H1 (cell line): ENCODE data around the gene CAST. TPM values are rescaled to one million over a fixed set of nuclear protein-coding genes. Genes with fewer than 3 reads are reported as not detected.
A peak's percentile ranks its signal among the peaks of the same experiment; 100 is the strongest.

Experiments
- CTCF ChIA-PET: fragments of 300-600 bp; sonication (Branson Sonifier 250); formaldehyde crosslinking; loops from one replicate; lab custom pipeline; 2021; ENCODE audit not compliant: partially characterized antibody; lab: Charles Lee
- POLR2A ChIA-PET: fragments of 300-600 bp; sonication (Branson Sonifier 250); formaldehyde crosslinking; loops from one replicate; lab custom pipeline; 2021; ENCODE audit warnings: inconsistent platforms; ENCODE audit not compliant: partially characterized antibody; lab: Charles Lee
- DNase-seq, 2 experiments: peaks; one replicate each; pipeline versions ENCODE4 v3.0.0 to v3.0.0-alpha.2; 2010 to 2022; ENCODE audit warnings: low spot score in 2 of 2, low read depth in 1 of 2, mixed read lengths in 1 of 2
- FAIRE-seq: peaks from 2 replicates; lab custom pipeline; 2011; peaks lifted over from hg19 to GRCh38; lab: Jason Lieb, UNC
- H2AFZ ChIP-seq: 2 replicates; pipeline ENCODE4 v1.8.1; 2012; ENCODE audit warnings: low read length, inconsistent platforms
- H2AK5ac ChIP-seq: 2 replicates; pipeline ENCODE4 v1.6.1; 2013; ENCODE audit warnings: low read depth, low read length
- H2BK120ac ChIP-seq: replicated peaks from 2 replicates; pipeline ENCODE3; 2013; ENCODE audit warnings: low read depth, low read length, inconsistent platforms
- H2BK12ac ChIP-seq: 2 replicates; pipeline ENCODE4 v1.6.1; 2013; ENCODE audit warnings: low read depth, low read length
- H2BK15ac ChIP-seq: 2 replicates; pipeline ENCODE4 v1.6.1; 2013; ENCODE audit warnings: low read length
- H2BK20ac ChIP-seq: 2 replicates; pipeline ENCODE4 v1.6.1; 2013; ENCODE audit warnings: low read length
- H2BK5ac ChIP-seq: 2 replicates; pipeline ENCODE4 v1.6.1; 2013; ENCODE audit warnings: low read depth, low read length
- H3K14ac ChIP-seq: 2 replicates; pipeline ENCODE4 v1.6.1; 2013; ENCODE audit warnings: inconsistent platforms; ENCODE audit not compliant: insufficient read length
- H3K18ac ChIP-seq: 2 replicates; pipeline ENCODE4 v1.6.1; 2013; ENCODE audit warnings: low read length; ENCODE audit errors: extremely low read depth
- H3K23ac ChIP-seq: 2 replicates; pipeline ENCODE4 v1.6.1; 2013; ENCODE audit warnings: inconsistent platforms; ENCODE audit not compliant: insufficient read length
- H3K23me2 ChIP-seq: 2 replicates; pipeline ENCODE4 v1.6.1; 2013; ENCODE audit warnings: low read depth, low read length
- H3K27ac ChIP-seq: 2 replicates; pipeline ENCODE4 v1.6.1; 2011; ENCODE audit warnings: low read depth, low read length, inconsistent platforms
- H3K27me3 ChIP-seq, 4 experiments: replicated peaks in 1 of 4; 1 replicate in 1 of 4; 2 replicates in 3 of 4; pipeline versions ENCODE4 v1.6.1 to v1.8.1; 2011 to 2013; ENCODE audit warnings: low read length in 3 of 4, mild to moderate bottlenecking in 3 of 4, inconsistent platforms in 2 of 4, mixed read lengths in 2 of 4, moderate library complexity in 1 of 4; ENCODE audit not compliant: control insufficient read depth in 3 of 4, insufficient read depth in 3 of 4; ENCODE audit errors: extremely low read depth in 1 of 4
- H3K36me3 ChIP-seq, 4 experiments: 2 replicates each; pipeline versions ENCODE4 v1.6.1 to v1.8.1; 2011 to 2013; ENCODE audit warnings: mild to moderate bottlenecking in 4 of 4, low read length in 3 of 4, moderate library complexity in 2 of 4, control low read depth in 1 of 4, inconsistent platforms in 1 of 4; ENCODE audit not compliant: insufficient read depth in 4 of 4, control insufficient read depth in 2 of 4
- H3K4ac ChIP-seq: replicated peaks from 2 replicates; pipeline ENCODE3; 2013; ENCODE audit warnings: low read length, low read depth, mixed read lengths, inconsistent platforms; ENCODE audit not compliant: insufficient read length
- H3K4me1 ChIP-seq, 4 experiments: replicated peaks in 1 of 4; 1 replicate in 1 of 4; 2 replicates in 3 of 4; pipeline versions ENCODE4 v1.6.1 to v1.8.1; 2011 to 2013; ENCODE audit warnings: low read length in 3 of 4, inconsistent platforms in 2 of 4, mixed read lengths in 1 of 4; ENCODE audit not compliant: insufficient read depth in 4 of 4, control insufficient read depth in 3 of 4
- H3K4me2 ChIP-seq, 2 experiments: 2 replicates each; pipeline versions ENCODE4 v1.6.1 to v1.8.1; 2011 to 2013; ENCODE audit warnings: low read depth in 2 of 2, low read length in 2 of 2, control low read depth in 1 of 2, inconsistent platforms in 1 of 2, mild to moderate bottlenecking in 1 of 2; ENCODE audit not compliant: insufficient read depth in 1 of 2
- H3K4me3 ChIP-seq, 4 experiments: fragments of 200-600, 300-600 bp in 1 of 4; sonication (generic), shearing (Covaris generic), sonication (Bioruptor Twin) in 1 of 4; 2 replicates each; pipeline versions ENCODE4 v1.5.1 to v1.8.1; 2011 to 2016; ENCODE audit warnings: low read length in 4 of 4, low read depth in 3 of 4, control low read depth in 2 of 4, inconsistent platforms in 2 of 4, mild to moderate bottlenecking in 2 of 4, mixed read lengths in 1 of 4, moderate library complexity in 1 of 4; ENCODE audit not compliant: insufficient read depth in 2 of 4; ENCODE audit errors: extremely low read depth in 1 of 4
- H3K56ac ChIP-seq: replicated peaks from 2 replicates; pipeline ENCODE3; 2013; ENCODE audit warnings: low read depth, mild to moderate bottlenecking, mixed read lengths, low read length, inconsistent platforms; ENCODE audit not compliant: insufficient read length
- H3K79me1 ChIP-seq: 2 replicates; pipeline ENCODE4 v1.6.1; 2013; ENCODE audit warnings: low read depth, low read length, control low read depth
- H3K79me2 ChIP-seq, 2 experiments: 2 replicates each; pipeline versions ENCODE4 v1.6.1 to v1.8.1; 2012 to 2013; ENCODE audit warnings: low read length in 2 of 2, mild to moderate bottlenecking in 2 of 2, inconsistent platforms in 1 of 2; ENCODE audit not compliant: insufficient read depth in 2 of 2, control insufficient read depth in 1 of 2
- H3K9ac ChIP-seq, 4 experiments: replicated peaks in 1 of 4; 1 replicate in 1 of 4; 2 replicates in 3 of 4; pipeline versions ENCODE4 v1.6.1 to v1.8.1; 2011 to 2013; ENCODE audit warnings: low read depth in 3 of 4, low read length in 3 of 4, control low read depth in 2 of 4, mild to moderate bottlenecking in 2 of 4, moderate library complexity in 2 of 4, inconsistent platforms in 1 of 4; ENCODE audit errors: extremely low read depth in 1 of 4
- H3K9me3 ChIP-seq, 2 experiments: 2 replicates each; pipeline versions ENCODE4 v1.6.1 to v1.8.1; 2012 to 2013; ENCODE audit warnings: mild to moderate bottlenecking in 2 of 2, moderate library complexity in 2 of 2, control low read depth in 1 of 2, inconsistent platforms in 1 of 2, low read depth in 1 of 2, low read length in 1 of 2, mixed read lengths in 1 of 2; ENCODE audit not compliant: insufficient read depth in 2 of 2
- H4K20me1 ChIP-seq, 2 experiments: replicated peaks in 1 of 2; 2 replicates each; pipeline versions ENCODE3 to v1.8.1; 2011 to 2013; ENCODE audit warnings: inconsistent platforms in 2 of 2, low read length in 2 of 2, mild to moderate bottlenecking in 1 of 2; ENCODE audit not compliant: insufficient read depth in 2 of 2, control insufficient read depth in 1 of 2
- H4K5ac ChIP-seq: 2 replicates; pipeline ENCODE4 v1.6.1; 2013; ENCODE audit warnings: low read length, low read depth, mixed read lengths, inconsistent platforms; ENCODE audit not compliant: insufficient read length
- H4K8ac ChIP-seq: 2 replicates; pipeline ENCODE4 v1.8.0; 2013; ENCODE audit warnings: mild to moderate bottlenecking, moderate library complexity, low read length, inconsistent platforms; ENCODE audit not compliant: insufficient read depth; ENCODE audit errors: extremely low read depth
- H4K91ac ChIP-seq: replicated peaks from 2 replicates; pipeline ENCODE3; 2013; ENCODE audit warnings: low read length, mixed read lengths, inconsistent platforms; ENCODE audit not compliant: insufficient read length
- CEBPB ChIP-seq: IDR thresholded peaks from 2 replicates; pipeline ENCODE4 v1.6.1; 2012; ENCODE audit warnings: low read depth, low read length
- GTF2F1 ChIP-seq: IDR thresholded peaks from 2 replicates; pipeline ENCODE4 v1.6.1; 2012; ENCODE audit warnings: low read depth, low read length, improper control_type of control experiment, borderline replicate concordance
- MAFK ChIP-seq: IDR thresholded peaks from 2 replicates; pipeline ENCODE4 v1.6.1; 2012; ENCODE audit warnings: low read depth, mild to moderate bottlenecking, improper control_type of control experiment, low read length
- RFX5 ChIP-seq: IDR thresholded peaks from 2 replicates; pipeline ENCODE4 v1.6.1; 2011; ENCODE audit warnings: low read depth, low read length, improper control_type of control experiment, borderline replicate concordance
- WGBS, 2 experiments: shearing (Covaris generic) in 1 of 2; methylation state at CpG; one replicate each; pipeline versions ENCODE4 v1.1.6 to v1.1.7; 2013 to 2015; ENCODE audit warnings: low lambda C conversion rate in 2 of 2, mixed read lengths in 2 of 2, inconsistent platforms in 1 of 2, low coverage in 1 of 2, missing lambda C conversion rate in 1 of 2; ENCODE audit not compliant: insufficient replicate concordance in 2 of 2, insufficient coverage in 1 of 2, insufficient read length in 1 of 2; ENCODE audit errors: extremely low coverage in 1 of 2, missing lambda C conversion rate in 1 of 2; 5-methylcytosine and 5-hydroxymethylcytosine counted together
- polyA plus RNA-seq, 7 experiments: library from polyadenylated mRNA; depleted of rRNA in 3 of 7; stranded (reverse) in 5 of 7; unstranded in 2 of 7; fragments of >200 nt in 5 of 7; fragments of 200-250 nt in 2 of 7; gene quantifications; 1 replicate in 5 of 7; 2 replicates in 1 of 7; 4 replicates in 1 of 7; pipeline versions ENCODE4 v1.2.1 to v1.2.3, GENCODE V29; 2011 to 2013; ENCODE audit warnings: missing spikeins in 2 of 7, mixed read lengths in 2 of 7
- total RNA-seq: library from RNA; stranded (reverse); fragmentation: NEBNext Ultra II Directional; extraction: Animal tissue kit (Norgen Biotek cat#: 25700); gene quantifications from 2 replicates; pipeline ENCODE4 v1.2.1, GENCODE V29; 2021

The CAST gene
- total and polyA plus RNA-seq, 2 of the 8 experiments (the other 6 are each of a cell fraction or from before 2014, with no cell fraction given) = 9.0 to 48.2 TPM

DNA sequence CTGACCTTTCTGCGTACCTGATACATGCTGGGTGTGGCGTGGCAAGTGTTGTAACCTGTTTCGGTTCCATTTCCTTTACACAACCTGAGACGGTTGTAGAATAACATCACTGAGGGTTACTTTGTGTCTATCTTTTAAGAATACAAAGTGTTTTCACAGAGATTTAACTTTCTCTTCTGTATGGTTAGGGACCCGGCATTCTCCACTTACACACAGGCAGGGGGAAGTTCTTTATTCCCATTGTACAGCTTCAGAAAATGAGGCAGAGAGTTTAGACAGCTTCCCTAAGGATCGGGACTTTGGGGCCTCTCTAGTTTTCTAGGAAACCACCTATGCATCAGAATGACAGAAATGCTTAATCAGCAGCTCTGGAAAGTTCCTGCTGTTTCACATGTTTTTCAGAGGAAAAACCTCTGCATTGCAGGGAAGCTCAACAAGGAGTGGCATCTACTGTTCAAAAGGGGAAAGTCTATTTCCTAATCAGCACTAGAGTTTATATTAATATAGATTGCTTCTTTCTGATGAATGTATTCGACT lies 41.3 kb downstream of the CAST start:
- no peak overlapping the region for H4K8ac ChIP-seq

More for the DNA sequence above, 41.3 kb downstream of the CAST start:
- POLR2A ChIA-PET = interaction anchor here (0.7 to 2.9 kb wide), 7 partner anchors 11 to 105 kb away, joined by 3 to 11 read pairs (median 4); partner anchors contain the start of gene CAST
- Histone ChIP-seq H2BK15ac (no peak overlapping the region), H4K20me1 (peaks cover 0 to 2% of the 10 kb centered on the region in 2 experiments)
- no peak for TF ChIP-seq RFX5
- no peak for TF ChIP-seq GTF2F1
- TF ChIP-seq MAFK = peak; percentile 63
- no peak for TF ChIP-seq CEBPB
- TF ChIP-seq, all 59 proteins: peak for 1
- Histone ChIP-seq H3K27ac (no peak overlapping the region), H2BK12ac (no peak overlapping the region; the same call in 1 of the 2 replicates), H3K23ac (no peak overlapping the region), H2BK5ac (peak overlapping the region; percentile 37; the same call in 1 of the 2 replicates), H2BK120ac (no peak overlapping the region), H3K79me2 (no peaks in the 10 kb centered on the region), H2BK20ac (no peak overlapping the region), H3K79me1 (no peaks in the 10 kb centered on the region), H2AFZ (peak overlapping the region; percentile 93), H3K27me3 (peaks cover 0 to 2% (median 0%) of the 10 kb centered on the region in 4 experiments; a peak in 3 of 7 replicates), H3K4me1 (peaks cover 0 to 12% (median 4%) of the 10 kb centered on the region in 4 experiments; a peak in 4 of 7 replicates), H3K56ac (no peak overlapping the region), H4K91ac (no peak overlapping the region), H3K23me2 (peaks cover 6% of the 10 kb centered on the region; the same call in 1 of the 2 replicates), H3K4ac (no peak overlapping the region), H2AK5ac (no peak overlapping the region), H3K4me2 (peak overlapping the region; percentile 91 to 98), H3K18ac (no peak overlapping the region), H4K5ac (no peak overlapping the region), H3K9me3 (no peaks in the 10 kb centered on the region), H3K9ac (peak overlapping the region in 3 of 4 experiments; percentile 74 to 83 (median 77); a peak in 5 of 7 replicates), H3K14ac (no peak overlapping the region), H3K36me3 (no peaks in the 10 kb centered on the region), H3K4me3 (peak overlapping the region; percentile 80 to 88 (median 86))
- CTCF ChIA-PET = interaction anchor here (0.7 to 1.9 kb wide), 9 partner anchors 12 to 357 kb away, joined by 3 to 9 read pairs (median 4); no protein-coding TSS in a partner anchor
- WGBS, 2 experiments = 32% methylated on average over 7 of the region's 7 CpGs; no CpG with 5 or more reads in 1 of the 2 experiments
- FAIRE-seq (no peak), DNase-seq (no peak)
